HEK293 (cell line): ENCODE results near the gene CAPN7.
A peak's percentile ranks its signal among the peaks of the same experiment; 100 is the strongest.

Experiments used
- BCL11A ChIP-seq: fragments of 450-650 bp; formaldehyde crosslinking; IDR thresholded peaks from 2 replicates; pipeline ENCODE4 v1.5.1; 2016; ENCODE audit warnings: low read depth, missing biosample characterization, missing genetic modification characterization
- CTCF ChIP-seq: fragments of 450-650 bp; formaldehyde crosslinking; IDR thresholded peaks from 2 replicates; pipeline ENCODE4 v1.5.1; 2016; ENCODE audit warnings: missing biosample characterization, missing genetic modification characterization
- EGR2 ChIP-seq: fragments of 450-650 bp; formaldehyde crosslinking; IDR thresholded peaks from 2 replicates; pipeline ENCODE4 v1.5.1; 2016; ENCODE audit warnings: low read depth, missing biosample characterization, missing genetic modification characterization
- HOXC10 ChIP-seq: sonication (generic); formaldehyde crosslinking; IDR thresholded peaks from 2 replicates; pipeline ENCODE4 v1.8.1; 2023; ENCODE audit warnings: mild to moderate bottlenecking, missing genetic modification reagents
- KLF7 ChIP-seq: fragments of 450-650 bp; formaldehyde crosslinking; IDR thresholded peaks from 2 replicates; pipeline ENCODE4 v1.5.1; 2016; ENCODE audit warnings: missing biosample characterization, missing genetic modification characterization, borderline replicate concordance
- SP7 ChIP-seq: fragments of 450-650 bp; formaldehyde crosslinking; IDR thresholded peaks from 2 replicates; pipeline ENCODE4 v1.5.1; 2016; ENCODE audit warnings: missing biosample characterization, missing genetic modification characterization
- YY2 ChIP-seq: fragments of 450-650 bp; formaldehyde crosslinking; IDR thresholded peaks from 2 replicates; pipeline ENCODE4 v1.5.1; 2016; ENCODE audit warnings: missing biosample characterization, missing genetic modification characterization
- ZBTB20 ChIP-seq: fragments of 450-650 bp; formaldehyde crosslinking; IDR thresholded peaks from 2 replicates; pipeline ENCODE4 v1.5.1; 2016; ENCODE audit warnings: missing biosample characterization, missing genetic modification characterization
- ZNF121 ChIP-seq: fragments of 450-650 bp; formaldehyde crosslinking; IDR thresholded peaks from 2 replicates; pipeline ENCODE4 v1.5.1; 2016; ENCODE audit warnings: missing biosample characterization, missing genetic modification characterization
- ZNF133 ChIP-seq: fragments of 450-650 bp; formaldehyde crosslinking; IDR thresholded peaks from 2 replicates; pipeline ENCODE4 v1.5.1; 2016; ENCODE audit warnings: missing biosample characterization, missing genetic modification characterization
- ZNF174 ChIP-seq: fragments of 450-650 bp; formaldehyde crosslinking; IDR thresholded peaks from 2 replicates; pipeline ENCODE4 v1.5.0; 2017; ENCODE audit warnings: missing biosample characterization, mild to moderate bottlenecking, missing genetic modification characterization
- ZNF19 ChIP-seq: fragments of 450-650 bp; formaldehyde crosslinking; IDR thresholded peaks from 2 replicates; pipeline ENCODE4; 2016; ENCODE audit warnings: missing biosample characterization, missing genetic modification characterization, low read depth
- ZNF2 ChIP-seq: fragments of 450-650 bp; formaldehyde crosslinking; IDR thresholded peaks from 2 replicates; pipeline ENCODE4 v1.5.1; 2016; ENCODE audit warnings: missing biosample characterization, missing genetic modification characterization
- ZNF223 ChIP-seq: fragments of 450-650 bp; formaldehyde crosslinking; IDR thresholded peaks from 2 replicates; pipeline ENCODE4 v1.5.1; 2016; ENCODE audit warnings: missing biosample characterization, missing genetic modification characterization
- ZNF324 ChIP-seq: fragments of 450-650 bp; formaldehyde crosslinking; IDR thresholded peaks from 2 replicates; pipeline ENCODE4 v1.5.1; 2016; ENCODE audit warnings: missing biosample characterization, missing genetic modification characterization
- ZNF366 ChIP-seq: fragments of 450-650 bp; formaldehyde crosslinking; conservative IDR thresholded peaks from 2 replicates; pipeline ENCODE4 v1.5.1; 2016; ENCODE audit warnings: missing biosample characterization, missing genetic modification characterization
- ZNF48 ChIP-seq: fragments of 450-650 bp; formaldehyde crosslinking; IDR thresholded peaks from 2 replicates; pipeline ENCODE4 v1.5.1; 2016; ENCODE audit warnings: missing biosample characterization, missing genetic modification characterization
- ZNF510 ChIP-seq: fragments of 450-650 bp; formaldehyde crosslinking; IDR thresholded peaks from 2 replicates; pipeline ENCODE4 v1.5.1; 2018; ENCODE audit warnings: mild to moderate bottlenecking, missing genetic modification characterization, missing biosample characterization; ENCODE audit not compliant: insufficient replicate concordance
- ZNF518A ChIP-seq: fragments of 450-650 bp; formaldehyde crosslinking; conservative IDR thresholded peaks from 2 replicates; pipeline ENCODE4 v1.5.1; 2016; ENCODE audit warnings: low read depth, missing biosample characterization, missing genetic modification characterization
- ZNF623 ChIP-seq: fragments of 450-650 bp; formaldehyde crosslinking; IDR thresholded peaks from 2 replicates; pipeline ENCODE4 v1.5.1; 2016; ENCODE audit warnings: missing biosample characterization, missing genetic modification characterization
- ZNF664 ChIP-seq: fragments of 450-650 bp; formaldehyde crosslinking; IDR thresholded peaks from 2 replicates; pipeline ENCODE4 v1.5.1; 2016; ENCODE audit warnings: missing biosample characterization, missing genetic modification characterization
- ZNF704 ChIP-seq: fragments of 450-650 bp; formaldehyde crosslinking; IDR thresholded peaks from 2 replicates; pipeline ENCODE4 v1.5.1; 2016; ENCODE audit warnings: missing biosample characterization, missing genetic modification characterization
- ZNF707 ChIP-seq: fragments of 450-650 bp; formaldehyde crosslinking; IDR thresholded peaks from 2 replicates; pipeline ENCODE4 v1.5.1; 2016; ENCODE audit warnings: missing biosample characterization, missing genetic modification characterization
- TF ChIP-seq, protein P1 (sequence below): fragments of 450-650 bp; formaldehyde crosslinking; IDR thresholded peaks from 2 replicates; pipeline ENCODE4 v1.5.1; 2017; ENCODE audit warnings: missing biosample characterization, missing genetic modification characterization
- TF ChIP-seq, protein P2 (sequence below): IDR thresholded peaks from 2 replicates; pipeline ENCODE4 v1.6.1; 2011; ENCODE audit warnings: mild to moderate bottlenecking, low read depth, low read length, borderline replicate concordance
- TF ChIP-seq, protein P3 (sequence below): fragments of 450-650 bp; formaldehyde crosslinking; IDR thresholded peaks from 2 replicates; pipeline ENCODE4 v1.5.0; 2017; ENCODE audit warnings: missing biosample characterization, missing genetic modification characterization, borderline replicate concordance

Gene CAPN7

DNA sequence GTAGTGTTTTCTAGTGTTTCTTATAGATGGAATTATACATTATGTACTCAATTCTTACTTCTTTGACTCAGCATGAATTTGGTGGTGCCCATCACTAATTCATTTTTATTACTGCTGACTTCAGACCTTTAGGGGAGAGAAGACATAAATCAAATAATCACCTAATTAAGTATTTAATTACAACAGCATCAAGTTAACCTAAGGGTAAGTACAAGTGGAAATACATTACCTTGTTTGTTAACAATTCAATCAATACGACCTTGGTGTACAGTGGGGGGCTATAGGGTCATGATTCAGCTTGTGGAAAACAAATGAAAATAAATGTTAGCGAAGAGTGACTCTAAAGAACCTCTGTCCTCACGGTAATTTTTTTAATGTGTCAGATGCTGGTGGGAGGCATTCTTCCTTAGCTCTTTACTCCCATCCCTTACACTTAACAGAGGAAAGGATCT lies 538 bp upstream of the CAPN7 start (continued):
- TF ChIP-seq ZNF518A (tag by site-specific recombination) (no peak), HOXC10 (CRISPR knock-in tag) (no peak), ZNF19 (tag by site-specific recombination) (no peak), ZNF133 (tag by site-specific recombination) (no peak), ZBTB20 (tag by site-specific recombination) (no peak), ZNF704 (tag by site-specific recombination) (no peak), ZNF324 (tag by site-specific recombination) (0 out of 2 replicates have a peak, but pooled peaks have one; percentile 55), ZNF623 (tag by site-specific recombination) (no peak), ZNF2 (peak; percentile 39; the same call in 1 of the 2 replicates), ZNF510 (tag by site-specific recombination) (no peak), ZNF121 (tag by site-specific recombination) (no peak), ZNF174 (no peak), YY2 (no peak), ZNF664 (no peak), CTCF (tag by site-specific recombination) (no peak), BCL11A (tag by site-specific recombination) (no peak; the same call in 1 of the 2 replicates), SP7 (tag by site-specific recombination) (no peak), KLF7 (tag by site-specific recombination) (no peak), EGR2 (tag by site-specific recombination) (no peak), ZNF707 (tag by site-specific recombination) (no peak), ZNF366 (tag by site-specific recombination) (peak; percentile 48; the same call in 1 of the 2 replicates), ZNF48 (tag by site-specific recombination) (no peak), ZNF223 (tag by site-specific recombination) (no peak)
- TF ChIP-seq, protein P1, sequence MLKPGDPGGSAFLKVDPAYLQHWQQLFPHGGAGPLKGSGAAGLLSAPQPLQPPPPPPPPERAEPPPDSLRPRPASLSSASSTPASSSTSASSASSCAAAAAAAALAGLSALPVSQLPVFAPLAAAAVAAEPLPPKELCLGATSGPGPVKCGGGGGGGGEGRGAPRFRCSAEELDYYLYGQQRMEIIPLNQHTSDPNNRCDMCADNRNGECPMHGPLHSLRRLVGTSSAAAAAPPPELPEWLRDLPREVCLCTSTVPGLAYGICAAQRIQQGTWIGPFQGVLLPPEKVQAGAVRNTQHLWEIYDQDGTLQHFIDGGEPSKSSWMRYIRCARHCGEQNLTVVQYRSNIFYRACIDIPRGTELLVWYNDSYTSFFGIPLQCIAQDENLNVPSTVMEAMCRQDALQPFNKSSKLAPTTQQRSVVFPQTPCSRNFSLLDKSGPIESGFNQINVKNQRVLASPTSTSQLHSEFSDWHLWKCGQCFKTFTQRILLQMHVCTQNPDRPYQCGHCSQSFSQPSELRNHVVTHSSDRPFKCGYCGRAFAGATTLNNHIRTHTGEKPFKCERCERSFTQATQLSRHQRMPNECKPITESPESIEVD (tag by site-specific recombination): no peak
- TF ChIP-seq, protein P2, sequence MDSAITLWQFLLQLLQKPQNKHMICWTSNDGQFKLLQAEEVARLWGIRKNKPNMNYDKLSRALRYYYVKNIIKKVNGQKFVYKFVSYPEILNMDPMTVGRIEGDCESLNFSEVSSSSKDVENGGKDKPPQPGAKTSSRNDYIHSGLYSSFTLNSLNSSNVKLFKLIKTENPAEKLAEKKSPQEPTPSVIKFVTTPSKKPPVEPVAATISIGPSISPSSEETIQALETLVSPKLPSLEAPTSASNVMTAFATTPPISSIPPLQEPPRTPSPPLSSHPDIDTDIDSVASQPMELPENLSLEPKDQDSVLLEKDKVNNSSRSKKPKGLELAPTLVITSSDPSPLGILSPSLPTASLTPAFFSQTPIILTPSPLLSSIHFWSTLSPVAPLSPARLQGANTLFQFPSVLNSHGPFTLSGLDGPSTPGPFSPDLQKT: no peak
- TF ChIP-seq, protein P3, sequence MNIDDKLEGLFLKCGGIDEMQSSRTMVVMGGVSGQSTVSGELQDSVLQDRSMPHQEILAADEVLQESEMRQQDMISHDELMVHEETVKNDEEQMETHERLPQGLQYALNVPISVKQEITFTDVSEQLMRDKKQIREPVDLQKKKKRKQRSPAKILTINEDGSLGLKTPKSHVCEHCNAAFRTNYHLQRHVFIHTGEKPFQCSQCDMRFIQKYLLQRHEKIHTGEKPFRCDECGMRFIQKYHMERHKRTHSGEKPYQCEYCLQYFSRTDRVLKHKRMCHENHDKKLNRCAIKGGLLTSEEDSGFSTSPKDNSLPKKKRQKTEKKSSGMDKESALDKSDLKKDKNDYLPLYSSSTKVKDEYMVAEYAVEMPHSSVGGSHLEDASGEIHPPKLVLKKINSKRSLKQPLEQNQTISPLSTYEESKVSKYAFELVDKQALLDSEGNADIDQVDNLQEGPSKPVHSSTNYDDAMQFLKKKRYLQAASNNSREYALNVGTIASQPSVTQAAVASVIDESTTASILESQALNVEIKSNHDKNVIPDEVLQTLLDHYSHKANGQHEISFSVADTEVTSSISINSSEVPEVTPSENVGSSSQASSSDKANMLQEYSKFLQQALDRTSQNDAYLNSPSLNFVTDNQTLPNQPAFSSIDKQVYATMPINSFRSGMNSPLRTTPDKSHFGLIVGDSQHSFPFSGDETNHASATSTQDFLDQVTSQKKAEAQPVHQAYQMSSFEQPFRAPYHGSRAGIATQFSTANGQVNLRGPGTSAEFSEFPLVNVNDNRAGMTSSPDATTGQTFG: no peak
